Liver (tissue), 2 donors: ENCODE results near the gene EP400.

ENCODE experiments used
- EGR1 ChIP-seq, 2 donors: IDR thresholded peaks; 2 replicates each; pipeline ENCODE4 v1.6.1; 2016 to 2018; ENCODE audit warnings: antibody characterized with exemption in 2 of 2, low read depth in 2 of 2
- RAD21 ChIP-seq, 2 donors: IDR thresholded peaks; 2 replicates each; pipeline ENCODE4 v1.6.1; 2016; ENCODE audit warnings: antibody characterized with exemption in 2 of 2, mild to moderate bottlenecking in 2 of 2
- SP1 ChIP-seq: IDR thresholded peaks from 2 replicates; pipeline ENCODE4 v1.6.1; 2018; ENCODE audit warnings: antibody characterized with exemption, mild to moderate bottlenecking
- TAF1 ChIP-seq: conservative IDR thresholded peaks from 2 replicates; pipeline ENCODE4 v1.6.1; 2016; ENCODE audit warnings: antibody characterized with exemption, mild to moderate bottlenecking
- TF ChIP-seq, protein P1 (sequence below): IDR thresholded peaks from 2 replicates; pipeline ENCODE4 v1.6.1; 2016; ENCODE audit warnings: antibody characterized with exemption
- donor health status: healthy.

DNA sequence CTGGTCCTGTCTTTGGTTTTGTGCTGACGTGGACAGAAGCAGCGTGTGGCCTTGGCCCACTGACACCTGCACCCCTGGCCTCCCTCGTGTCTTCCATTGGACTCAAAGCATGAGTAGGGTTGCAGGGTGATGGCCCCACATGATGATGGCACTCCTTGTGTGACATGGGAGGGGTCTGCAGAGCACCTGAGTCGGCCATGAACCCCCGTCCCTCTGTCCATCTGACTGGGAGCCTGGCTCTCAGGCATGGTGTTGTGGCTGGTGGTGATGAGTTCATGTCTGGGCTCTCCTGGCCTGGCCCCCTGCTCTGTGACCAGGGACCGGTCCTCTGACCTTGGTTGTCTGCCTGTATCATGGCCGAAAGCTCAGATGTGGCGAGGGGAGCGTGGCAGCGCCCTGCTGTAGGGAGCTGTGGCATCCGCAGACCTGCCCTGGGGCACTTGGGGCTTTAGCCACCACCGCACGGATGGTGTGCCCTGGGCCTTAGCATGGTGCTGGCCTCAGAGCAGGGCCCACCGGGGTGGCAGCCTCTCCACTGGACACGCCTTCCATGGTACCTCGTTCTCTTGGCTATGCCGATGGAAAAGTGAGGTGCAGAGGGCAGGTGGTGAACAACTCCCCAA, 38.6 kb upstream of the EP400 start:
- TF ChIP-seq RAD21 (IDR thresholded peaks at IDR 0.05) (no peak), TAF1 (no peak), SP1 (no peak), EGR1 (IDR thresholded peaks at IDR 0.05; ENCODE audit: low read depth in 2 of 2) (no peak)
- TF ChIP-seq, protein P1, sequence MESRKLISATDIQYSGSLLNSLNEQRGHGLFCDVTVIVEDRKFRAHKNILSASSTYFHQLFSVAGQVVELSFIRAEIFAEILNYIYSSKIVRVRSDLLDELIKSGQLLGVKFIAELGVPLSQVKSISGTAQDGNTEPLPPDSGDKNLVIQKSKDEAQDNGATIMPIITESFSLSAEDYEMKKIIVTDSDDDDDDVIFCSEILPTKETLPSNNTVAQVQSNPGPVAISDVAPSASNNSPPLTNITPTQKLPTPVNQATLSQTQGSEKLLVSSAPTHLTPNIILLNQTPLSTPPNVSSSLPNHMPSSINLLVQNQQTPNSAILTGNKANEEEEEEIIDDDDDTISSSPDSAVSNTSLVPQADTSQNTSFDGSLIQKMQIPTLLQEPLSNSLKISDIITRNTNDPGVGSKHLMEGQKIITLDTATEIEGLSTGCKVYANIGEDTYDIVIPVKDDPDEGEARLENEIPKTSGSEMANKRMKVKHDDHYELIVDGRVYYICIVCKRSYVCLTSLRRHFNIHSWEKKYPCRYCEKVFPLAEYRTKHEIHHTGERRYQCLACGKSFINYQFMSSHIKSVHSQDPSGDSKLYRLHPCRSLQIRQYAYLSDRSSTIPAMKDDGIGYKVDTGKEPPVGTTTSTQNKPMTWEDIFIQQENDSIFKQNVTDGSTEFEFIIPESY: no peak
